Activated CD4-positive, alpha-beta T cell treated with anti-CD3 and anti-CD28 coated beads for 36 hours (primary cell): Measurements from ENCODE around the gene TLR9. TPM values are rescaled to one million over a fixed set of nuclear protein-coding genes. Genes with fewer than 3 reads are reported as not detected.

ENCODE experiments used
- ATAC-seq: fragments of 200-7000 bp; cut with Tn5 transposase; one replicate; pipeline ENCODE4 v1.10.0; 2021; ENCODE audit warnings: mild to moderate bottlenecking, moderate library complexity
- CTCF ChIA-PET: fragments of 350-600 bp; sonication (Branson Sonifier 250); formaldehyde crosslinking; loops from one replicate; lab custom pipeline; 2021; ENCODE audit warnings: antibody characterized with exemption; lab: Charles Lee
- POLR2A ChIA-PET: fragments of 350-600 bp; sonication (Branson Sonifier 250); formaldehyde crosslinking; loops from one replicate; lab custom pipeline; 2021; ENCODE audit warnings: antibody characterized with exemption, inconsistent platforms; lab: Charles Lee
- DNase-seq: peaks from one replicate; pipeline ENCODE4 v3.0.0-alpha.2; 2020
- H3K27ac Mint-ChIP-seq: one replicate; pipeline ENCODE4 v1.8.0; 2021; ENCODE audit warnings: mixed read lengths
- H3K27me3 Mint-ChIP-seq: one replicate; pipeline ENCODE4 v1.8.0; 2021; ENCODE audit warnings: mixed read lengths
- H3K36me3 Mint-ChIP-seq: one replicate; pipeline ENCODE4 v1.8.0; 2021; ENCODE audit warnings: low read depth, mixed read lengths
- H3K4me1 Mint-ChIP-seq: one replicate; pipeline ENCODE4 v1.8.0; 2021; ENCODE audit warnings: mixed read lengths
- H3K4me3 Mint-ChIP-seq: one replicate; pipeline ENCODE4 v1.8.0; 2021; ENCODE audit warnings: mild to moderate bottlenecking, moderate library complexity, mixed read lengths
- H3K9me3 Mint-ChIP-seq: one replicate; pipeline ENCODE4 v1.8.0; 2021; ENCODE audit warnings: low read depth, mixed read lengths
- intact Hi-C, 2 experiments: fragments of 100-400 bp; cut with DNase I in 1 of 2; cut with micrococcal nuclease in 1 of 2; formaldehyde crosslinking; loops; one replicate each; pipeline versions ENCODE4 v1.14.2 to v1.15.1; 2022 to 2024; cut with DNase I, micrococcal nuclease
- total RNA-seq, 2 experiments: library from RNA; stranded (reverse); gene quantifications; one replicate each; pipeline ENCODE4 v1.2.3, GENCODE V29; 2021

TLR9 gene
- total RNA-seq, 2 experiments from 2014 or later = 0.59 to 0.74 TPM

DNA sequence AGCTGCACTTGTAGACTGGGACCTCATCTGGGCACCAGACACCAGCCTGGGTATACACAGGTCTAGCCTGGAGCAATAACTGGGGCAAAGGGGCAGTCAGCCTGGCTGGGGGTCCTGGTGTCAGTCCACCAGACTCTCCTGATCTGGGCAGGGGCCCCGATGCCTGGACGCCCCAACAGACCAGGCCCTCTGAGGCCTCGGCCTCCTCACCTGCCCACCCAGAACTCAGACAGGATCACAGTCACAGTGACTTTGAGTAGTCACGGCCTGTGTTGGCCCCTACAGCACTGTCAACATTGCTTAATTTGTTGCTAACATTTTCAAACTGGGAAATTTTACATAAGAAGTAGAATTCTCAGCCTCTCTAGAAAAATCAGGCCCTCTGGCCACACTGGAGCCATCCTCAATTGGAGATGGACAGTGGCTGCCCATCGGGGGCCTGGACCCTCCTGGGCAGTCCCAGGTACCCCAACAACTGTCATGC lies 7.7 kb upstream of the TLR9 start:
- peak overlapping the region; percentile 51 for H3K27ac Mint-ChIP-seq
- peaks cover 25% of the 10 kb centered on the region for H3K36me3 Mint-ChIP-seq
- no peak for DNase-seq
- no peaks in the 10 kb centered on the region for H3K27me3 Mint-ChIP-seq
- H3K4me3 Mint-ChIP-seq = no peak overlapping the region
- ChIA-PET CTCF (interaction anchor here (0.5 to 3.2 kb wide), 16 partner anchors 10 to 318 kb away, joined by 3 to 71 read pairs (median 4); partner anchors contain the start of genes DNAH1, GLYCTK and WDR82), POLR2A (no interaction called here)
- intact Hi-C loops = no loop called here
- H3K4me1 Mint-ChIP-seq = peaks cover 51% of the 10 kb centered on the region
- no peak for ATAC-seq
- H3K9me3 Mint-ChIP-seq = no peaks in the 10 kb centered on the region

DNA sequence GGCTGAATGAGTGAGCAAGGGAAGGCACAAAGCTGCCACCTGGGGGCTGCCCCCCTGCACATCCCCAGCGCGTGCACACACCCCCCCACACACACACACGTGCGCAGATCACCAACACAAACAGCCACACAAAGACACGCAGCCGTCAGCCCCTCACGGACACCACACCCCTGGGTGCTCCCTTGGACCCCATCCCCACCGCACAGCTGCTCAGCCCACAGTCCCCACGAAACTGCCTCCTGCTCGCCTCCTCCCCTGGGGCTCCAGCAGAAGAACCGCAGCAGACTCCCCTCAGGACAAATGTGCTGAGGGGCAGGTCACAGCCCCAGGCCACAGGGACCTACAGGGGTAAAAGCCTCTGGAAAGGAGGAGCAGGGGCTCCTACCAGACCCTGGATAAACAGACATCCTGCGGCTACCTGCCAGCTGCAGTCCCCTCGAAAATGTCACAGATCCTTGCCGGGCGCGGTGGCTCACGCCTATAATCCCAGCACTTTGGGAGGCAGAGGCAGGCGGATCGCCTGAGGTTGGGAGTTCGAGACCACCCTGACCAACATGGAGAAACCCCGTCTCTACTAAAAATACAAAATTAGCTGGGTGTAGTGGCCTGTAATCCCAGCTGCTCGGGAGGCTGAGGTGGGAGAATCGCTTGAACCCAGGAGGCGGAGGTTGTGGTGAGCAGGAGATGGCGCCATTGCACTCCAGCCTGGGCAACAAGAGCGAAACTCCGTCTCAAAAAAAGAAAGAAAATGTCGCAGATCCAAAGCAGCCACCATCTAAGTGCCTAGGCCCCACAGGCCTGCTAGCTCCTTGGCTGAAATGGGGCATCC lies 7.0 kb upstream of the TLR9 start:
- intact Hi-C loops = no loop called here
- H3K27ac Mint-ChIP-seq = peak overlapping the region; percentile 51
- DNase-seq (peak; percentile 71), ATAC-seq (peak; percentile 47)
- H3K4me3 Mint-ChIP-seq = no peak overlapping the region
- POLR2A ChIA-PET = no interaction called here
- no peaks in the 10 kb centered on the region for H3K9me3 Mint-ChIP-seq
- CTCF ChIA-PET = interaction anchor here (0.5 to 3.2 kb wide), 19 partner anchors 9 to 318 kb away, joined by 3 to 71 read pairs (median 4); partner anchors contain the start of genes DNAH1, GLYCTK and WDR82
- peaks cover 46% of the 10 kb centered on the region for H3K4me1 Mint-ChIP-seq
- no peaks in the 10 kb centered on the region for H3K27me3 Mint-ChIP-seq
- H3K36me3 Mint-ChIP-seq = peaks cover 25% of the 10 kb centered on the region

DNA sequence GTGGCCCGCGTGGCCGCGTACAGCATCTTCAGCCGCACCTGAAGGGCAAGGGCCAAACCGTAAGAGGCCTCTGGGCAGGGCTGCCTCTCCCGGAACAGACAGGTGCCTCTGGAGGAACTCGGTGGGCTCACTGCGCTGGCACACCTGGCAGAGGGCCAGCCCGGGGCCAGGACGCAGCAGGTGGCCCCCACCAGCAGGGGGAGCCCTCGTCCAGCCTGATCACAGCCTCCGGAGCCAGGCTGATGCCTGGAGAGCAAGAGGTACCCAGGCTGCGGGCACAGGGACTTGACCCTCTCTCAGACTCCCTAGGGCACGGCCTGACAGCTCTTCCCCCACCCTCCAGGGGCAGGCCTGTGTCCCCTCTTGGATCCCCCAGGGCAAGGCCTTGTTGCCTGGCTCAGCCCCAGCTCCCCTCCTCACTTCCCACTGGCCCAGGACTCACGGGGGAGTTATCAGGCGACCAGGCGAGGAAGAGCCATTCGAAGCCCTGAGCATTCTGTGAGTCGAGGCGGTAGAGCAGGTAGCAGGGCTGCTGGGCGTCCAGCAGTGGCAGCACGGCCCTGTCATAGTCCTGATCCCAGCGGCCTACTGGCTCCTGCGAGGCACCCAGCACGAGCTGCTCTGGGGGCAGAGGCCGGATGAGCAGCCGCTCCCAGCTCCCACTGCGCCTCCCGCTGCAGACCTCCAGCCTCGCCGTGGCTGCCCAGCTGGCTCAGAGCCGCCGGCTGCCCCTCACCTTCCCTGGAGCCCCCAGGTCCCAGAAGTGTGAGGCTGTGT lies 6.2 kb upstream of the TLR9 start:
- ATAC-seq (peak; percentile 66), DNase-seq (peak; percentile 89)
- H3K27me3 Mint-ChIP-seq = no peaks in the 10 kb centered on the region
- H3K27ac Mint-ChIP-seq = peak overlapping the region; percentile 63
- peaks cover 44% of the 10 kb centered on the region for H3K4me1 Mint-ChIP-seq
- H3K9me3 Mint-ChIP-seq = no peaks in the 10 kb centered on the region
- intact Hi-C loops = loop anchor here (1.0 kb wide), 1 partner anchor 108 kb away; no protein-coding TSS in a partner anchor
- peaks cover 25% of the 10 kb centered on the region for H3K36me3 Mint-ChIP-seq
- POLR2A ChIA-PET = no interaction called here
- CTCF ChIA-PET = interaction anchor here (0.5 to 3.2 kb wide), 21 partner anchors 10 to 477 kb away, joined by 3 to 71 read pairs (median 4); partner anchors contain the start of genes DNAH1 and WDR82
- H3K4me3 Mint-ChIP-seq = no peak overlapping the region

DNA sequence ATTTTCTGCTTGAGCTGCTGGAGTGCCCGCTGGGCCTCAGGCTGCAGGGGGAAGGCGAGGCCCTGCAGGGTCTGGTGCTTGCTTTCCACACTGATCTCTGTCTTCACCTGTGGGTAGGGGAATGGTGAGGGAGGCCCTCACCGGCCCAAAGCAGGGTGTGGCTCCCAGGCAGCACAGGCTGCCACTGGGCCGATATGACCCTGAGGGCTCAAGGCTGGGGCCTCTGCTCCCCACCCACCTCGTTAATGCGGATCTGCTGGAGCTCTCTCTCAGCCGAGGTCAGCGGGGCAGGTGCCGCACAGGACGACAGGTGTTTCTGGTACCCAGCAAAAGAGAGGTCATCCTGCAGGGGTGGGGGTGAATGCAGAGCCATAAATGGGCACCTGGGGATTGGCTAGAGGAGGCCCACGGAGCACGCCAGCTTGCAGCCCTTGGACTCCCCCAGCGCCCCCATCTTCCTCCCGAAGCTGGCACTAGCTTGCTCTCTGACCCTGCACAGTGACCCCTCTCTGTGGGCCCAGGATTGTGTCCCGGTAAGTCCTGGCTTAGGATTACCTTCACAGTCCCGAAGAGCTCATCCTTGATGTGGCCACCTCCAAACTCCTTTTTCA lies 5.5 kb upstream of the TLR9 start:
- peaks cover 25% of the 10 kb centered on the region for H3K36me3 Mint-ChIP-seq

DNA sequence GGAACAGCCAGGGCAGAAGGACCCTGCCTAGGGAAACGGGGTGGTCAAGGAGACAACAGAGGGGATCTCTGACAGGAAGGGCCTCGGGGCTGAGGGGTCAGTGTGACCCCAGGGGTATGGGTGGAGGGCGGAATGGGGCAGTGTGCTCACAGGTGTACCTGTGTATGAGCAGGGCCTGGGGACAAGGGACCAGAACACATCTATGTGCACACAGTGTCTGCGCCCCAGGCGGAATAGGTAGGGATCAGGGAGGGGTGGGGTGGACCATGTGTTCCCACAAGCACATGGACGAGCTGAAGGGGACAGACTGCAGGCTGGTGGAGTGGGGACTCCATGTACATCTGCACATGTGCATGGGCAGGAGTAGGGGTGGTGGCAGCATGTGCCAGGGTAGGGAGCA lies 5.0 kb upstream of the TLR9 start:
- no peak for ATAC-seq
- intact Hi-C loops = no loop called here
- Mint-ChIP-seq H3K27ac (no peak overlapping the region), H3K4me3 (no peak overlapping the region), H3K27me3 (no peaks in the 10 kb centered on the region), H3K36me3 (peaks cover 25% of the 10 kb centered on the region), H3K4me1 (peaks cover 44% of the 10 kb centered on the region), H3K9me3 (no peaks in the 10 kb centered on the region)
- peak; percentile 4 for DNase-seq
- CTCF ChIA-PET = interaction anchor here (0.9 to 3.2 kb wide), 9 partner anchors 10 to 108 kb away, joined by 3 to 71 read pairs (median 7); no protein-coding TSS in a partner anchor
- POLR2A ChIA-PET = no interaction called here

More for the DNA sequence above, 5.5 kb upstream of the TLR9 start:
- peak; percentile 3 for DNase-seq
- H3K27me3 Mint-ChIP-seq = no peaks in the 10 kb centered on the region
- ChIA-PET CTCF (interaction anchor here (0.6 to 3.2 kb wide), 14 partner anchors 10 to 478 kb away, joined by 3 to 71 read pairs (median 4); no protein-coding TSS in a partner anchor), POLR2A (no interaction called here)
- no peak for ATAC-seq
- no peak overlapping the region for H3K27ac Mint-ChIP-seq
- H3K4me3 Mint-ChIP-seq = no peak overlapping the region
- no peaks in the 10 kb centered on the region for H3K9me3 Mint-ChIP-seq
- peaks cover 44% of the 10 kb centered on the region for H3K4me1 Mint-ChIP-seq
- intact Hi-C loops = loop anchor here (1.0 kb wide), 1 partner anchor 108 kb away; no protein-coding TSS in a partner anchor

DNA sequence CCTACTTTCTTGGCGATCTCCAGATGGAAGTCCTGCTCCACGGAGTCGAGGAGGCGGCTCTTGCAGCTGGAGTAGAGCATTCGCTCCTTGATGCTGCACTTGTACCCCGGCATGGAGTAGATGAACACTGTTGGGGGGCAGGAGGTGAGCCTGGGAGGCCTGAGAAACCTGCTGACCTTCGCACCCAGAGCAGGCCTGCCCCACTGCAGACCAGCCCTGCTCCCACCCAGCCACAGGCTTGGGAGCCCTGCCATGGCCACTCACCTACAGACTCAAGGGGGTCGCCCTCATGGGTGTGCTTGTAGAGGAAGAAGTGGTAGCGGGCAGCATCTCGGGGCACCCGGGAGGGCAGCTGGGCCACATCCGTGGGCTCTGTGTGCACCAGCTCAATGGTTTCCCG lies 4.2 kb upstream of the TLR9 start:
- H3K4me3 Mint-ChIP-seq = no peak overlapping the region
- H3K4me1 Mint-ChIP-seq = peaks cover 47% of the 10 kb centered on the region
- H3K9me3 Mint-ChIP-seq = no peaks in the 10 kb centered on the region
- H3K27me3 Mint-ChIP-seq = no peaks in the 10 kb centered on the region
- peaks cover 25% of the 10 kb centered on the region for H3K36me3 Mint-ChIP-seq
- POLR2A ChIA-PET = no interaction called here
- H3K27ac Mint-ChIP-seq = no peak overlapping the region
- no peak for DNase-seq
- intact Hi-C loops = loop anchor here in 1 of 2 experiments (10.0 kb wide), 1 partner anchor 215 kb away; the partner anchor contains the start of gene SEMA3G
- CTCF ChIA-PET = interaction anchor here (1.0 to 2.3 kb wide), 2 partner anchors 9 to 156 kb away, joined by 3 to 15 read pairs; no protein-coding TSS in a partner anchor
- ATAC-seq = no peak

DNA sequence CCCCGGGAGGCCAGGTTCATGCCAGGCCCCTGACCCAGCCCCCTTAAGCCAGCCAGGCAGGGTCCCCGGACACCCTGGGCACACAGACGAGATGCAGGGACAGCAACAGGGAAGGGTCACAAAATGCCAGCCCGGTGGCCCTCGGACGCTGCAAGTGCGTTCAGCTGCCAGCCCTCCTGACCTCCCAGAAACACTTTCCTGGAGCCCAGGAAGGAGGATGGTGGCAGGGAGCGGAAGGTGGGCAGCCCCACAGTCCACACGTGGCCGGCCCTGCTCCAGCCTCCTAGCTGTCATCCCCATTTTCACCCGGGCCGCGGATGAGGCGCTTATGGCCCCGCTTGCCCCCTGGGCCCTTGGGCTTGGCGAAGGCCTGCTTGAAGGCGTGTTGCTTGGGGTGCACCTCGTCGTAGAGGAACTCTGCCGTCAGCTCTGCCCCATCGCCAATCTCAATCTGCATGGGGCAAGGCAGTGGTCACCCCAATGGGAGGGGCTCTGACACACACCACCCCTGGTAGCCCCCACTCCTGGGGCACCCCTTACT lies 3.4 kb upstream of the TLR9 start:
- Mint-ChIP-seq H3K4me3 (no peak overlapping the region), H3K9me3 (no peaks in the 10 kb centered on the region), H3K27ac (no peak overlapping the region), H3K27me3 (no peaks in the 10 kb centered on the region), H3K36me3 (peaks cover 20% of the 10 kb centered on the region), H3K4me1 (peaks cover 49% of the 10 kb centered on the region)
- intact Hi-C loops = loop anchor here in 1 of 2 experiments (10.0 kb wide), 1 partner anchor 216 kb away; the partner anchor contains the start of gene SEMA3G
- ChIA-PET CTCF (interaction anchor here (0.8 to 2.3 kb wide), 3 partner anchors 8 to 156 kb away, joined by 3 to 15 read pairs (median 3); no protein-coding TSS in a partner anchor), POLR2A (no interaction called here)
- DNase-seq (peak; percentile 4), ATAC-seq (no peak)

DNA sequence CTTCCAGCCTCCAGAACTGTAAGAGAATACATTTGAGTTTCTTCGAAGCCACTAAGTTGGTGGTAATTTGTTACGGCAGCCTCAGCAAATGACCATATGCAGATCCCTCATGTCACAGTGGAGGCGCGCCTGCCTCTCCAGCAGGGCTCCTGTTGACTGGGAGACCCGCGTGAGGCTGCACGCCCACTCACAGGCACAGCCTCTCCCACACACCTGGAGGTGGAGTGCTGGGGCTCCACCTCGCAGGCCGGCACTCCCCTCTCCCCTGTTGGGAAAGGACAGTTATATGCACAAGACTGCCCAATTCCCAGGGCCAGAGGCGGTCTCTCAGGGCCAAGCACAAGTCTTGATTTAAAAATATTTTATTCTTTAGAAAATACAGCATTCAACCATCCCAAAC lies 2.8 kb upstream of the TLR9 start:
- ChIA-PET POLR2A (no interaction called here), CTCF (interaction anchor here (0.8 to 2.3 kb wide), 2 partner anchors 8 to 111 kb away, joined by 3 to 15 read pairs; no protein-coding TSS in a partner anchor)
- Mint-ChIP-seq H3K36me3 (peaks cover 17% of the 10 kb centered on the region), H3K4me3 (no peak overlapping the region), H3K9me3 (no peaks in the 10 kb centered on the region), H3K27me3 (no peaks in the 10 kb centered on the region), H3K4me1 (peaks cover 49% of the 10 kb centered on the region), H3K27ac (no peak overlapping the region)
- intact Hi-C loops = loop anchor here in 1 of 2 experiments (10.0 kb wide), 1 partner anchor 217 kb away; the partner anchor contains the start of gene SEMA3G
- DNase-seq = peak; percentile 10
- no peak for ATAC-seq

DNA sequence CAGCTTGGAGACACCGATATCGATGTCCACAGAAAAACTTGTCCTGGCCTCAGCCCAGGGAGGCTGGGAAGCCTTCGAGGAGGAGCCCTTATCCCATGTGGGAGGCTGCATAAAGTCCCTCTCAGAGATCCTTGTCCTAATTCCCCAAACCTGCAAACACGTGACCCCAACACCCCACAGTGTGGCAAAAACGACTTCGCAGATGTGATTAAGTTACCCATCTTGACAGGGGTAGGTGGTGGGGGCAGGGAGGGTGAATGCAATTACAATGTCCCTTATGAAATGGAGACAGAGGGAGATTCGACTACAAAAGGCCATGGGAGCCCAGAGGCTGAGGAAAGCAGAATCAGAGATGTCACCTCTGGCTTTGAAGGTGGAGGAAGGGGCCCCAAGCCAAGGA lies 2.3 kb upstream of the TLR9 start:
- peaks cover 50% of the 10 kb centered on the region for H3K4me1 Mint-ChIP-seq
- ATAC-seq (no peak), DNase-seq (peak; percentile 7)
- H3K4me3 Mint-ChIP-seq = no peak overlapping the region
- ChIA-PET POLR2A (no interaction called here), CTCF (interaction anchor here (1.5 kb wide), 2 partner anchors 107 to 111 kb away, joined by 5 to 6 read pairs; no protein-coding TSS in a partner anchor)
- intact Hi-C loops = loop anchor here in 1 of 2 experiments (10.0 kb wide), 1 partner anchor 217 kb away; the partner anchor contains the start of gene SEMA3G
- H3K9me3 Mint-ChIP-seq = no peaks in the 10 kb centered on the region
- H3K27ac Mint-ChIP-seq = no peak overlapping the region
- H3K27me3 Mint-ChIP-seq = no peaks in the 10 kb centered on the region
- peaks cover 17% of the 10 kb centered on the region for H3K36me3 Mint-ChIP-seq

DNA sequence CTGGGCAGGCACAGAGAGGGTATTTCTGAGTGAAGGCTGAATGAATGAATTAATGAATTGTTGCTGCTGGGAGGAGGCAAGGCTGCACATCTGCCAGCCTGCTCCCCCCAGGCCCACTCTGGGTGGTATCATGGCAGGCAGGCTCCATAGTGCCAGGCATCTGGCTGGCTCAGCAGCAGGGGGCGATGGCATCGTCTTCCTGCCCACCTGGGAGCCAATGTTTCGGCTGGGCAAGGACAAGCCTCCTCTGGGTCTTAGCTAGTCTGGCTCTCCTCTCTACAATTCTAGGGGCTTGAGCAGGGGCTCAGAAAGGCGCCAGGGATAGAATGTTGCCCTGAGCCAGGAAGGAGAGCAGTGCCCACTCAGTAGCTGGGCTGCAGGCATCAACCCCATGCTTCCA lies 1.7 kb upstream of the TLR9 start:
- intact Hi-C loops = loop anchor here in 1 of 2 experiments (10.0 kb wide), 1 partner anchor 218 kb away; the partner anchor contains the start of gene SEMA3G
- Mint-ChIP-seq H3K27me3 (no peaks in the 10 kb centered on the region), H3K36me3 (peaks cover 14% of the 10 kb centered on the region), H3K4me3 (no peak overlapping the region), H3K4me1 (peaks cover 52% of the 10 kb centered on the region), H3K9me3 (no peaks in the 10 kb centered on the region), H3K27ac (peak overlapping the region; percentile 85)
- ATAC-seq = no peak
- ChIA-PET POLR2A (interaction anchor here (0.7 kb wide), 1 partner anchor 138 kb away, joined by 3 read pairs; no protein-coding TSS in a partner anchor), CTCF (interaction anchor here (1.5 kb wide), 2 partner anchors 108 to 112 kb away, joined by 5 to 6 read pairs; no protein-coding TSS in a partner anchor)
- peak; percentile 34 for DNase-seq
